ENCODE measurements around the gene OR2B6. TPM values are rescaled to one million over a fixed set of nuclear protein-coding genes. Genes with fewer than 3 reads are reported as not detected.

OR2B6 gene
- polyA plus RNA-seq, 2 donors: not detected

DNA sequence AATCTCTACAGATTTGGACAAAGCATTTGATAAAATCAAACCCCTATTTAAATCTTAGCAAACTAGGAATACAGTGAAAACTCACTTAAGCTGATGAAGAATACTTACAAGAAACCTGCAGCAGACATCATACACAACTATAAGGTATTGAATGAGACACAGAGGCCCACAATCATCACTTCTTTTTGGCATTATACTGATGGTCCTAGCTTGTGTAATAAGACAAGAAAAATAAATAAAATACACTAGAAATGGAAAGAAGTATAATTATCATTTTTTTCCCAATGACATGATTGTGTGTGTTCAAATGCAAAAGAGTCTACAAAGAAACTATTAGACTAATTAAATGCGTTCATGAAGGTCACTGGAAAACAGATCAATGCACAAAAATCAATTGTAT, 8.8 kb upstream of the OR2B6 start:
- 84% methylated on average over 1 of the region's 1 CpG for WGBS, 2 donors
- H3K4me1 ChIP-seq (ENCODE audit: control insufficient read depth in 2 of 2, insufficient read depth in 2 of 2, low read length in 1 of 2): no peaks in the 10 kb centered on the region
- no peaks in the 10 kb centered on the region for H3K9me3 ChIP-seq (ENCODE audit: control insufficient read depth in 2 of 2, insufficient read depth in 1 of 2, low read depth in 1 of 2, low read length in 1 of 2)
- no peaks in the 10 kb centered on the region for H3K27me3 ChIP-seq (ENCODE audit: control insufficient read depth in 1 of 2, insufficient read depth in 2 of 2, low read length in 2 of 2)
- no peaks in the 10 kb centered on the region for H3K36me3 ChIP-seq (ENCODE audit: control insufficient read depth in 2 of 2, insufficient read depth in 2 of 2, low read length in 1 of 2)
- H3K4me3 ChIP-seq (ENCODE audit: low read depth in 1 of 2, low read length in 2 of 2): no peak overlapping the region
- H3K27ac ChIP-seq (ENCODE audit: low read depth in 2 of 2, low read length in 1 of 2): no peak overlapping the region

DNA sequence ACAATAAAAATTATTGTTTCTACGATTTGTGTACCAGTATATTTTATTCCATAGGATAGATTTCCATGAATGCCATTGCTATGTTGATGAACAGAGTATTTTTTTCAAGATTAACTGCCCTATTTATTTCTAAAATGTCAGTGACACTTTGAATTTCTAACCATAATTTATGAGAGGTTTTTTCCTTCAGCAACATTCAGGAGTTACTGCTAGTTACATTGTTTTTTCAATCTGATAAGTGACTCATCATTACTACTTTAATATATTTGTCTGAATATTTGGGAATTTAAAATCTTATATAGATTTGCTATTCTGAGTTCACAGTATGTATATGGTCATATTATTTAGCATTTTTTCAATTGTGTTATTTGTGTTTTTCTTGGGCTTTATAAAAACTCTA, 6.0 kb upstream of the OR2B6 start:
- Histone ChIP-seq H3K4me1 (ENCODE audit: control insufficient read depth in 2 of 2, insufficient read depth in 2 of 2, low read length in 1 of 2) (no peaks in the 10 kb centered on the region), H3K27me3 (ENCODE audit: control insufficient read depth in 1 of 2, insufficient read depth in 2 of 2, low read length in 2 of 2) (no peaks in the 10 kb centered on the region), H3K27ac (ENCODE audit: low read depth in 2 of 2, low read length in 1 of 2) (no peak overlapping the region), H3K36me3 (ENCODE audit: control insufficient read depth in 2 of 2, insufficient read depth in 2 of 2, low read length in 1 of 2) (no peaks in the 10 kb centered on the region), H3K4me3 (ENCODE audit: low read depth in 1 of 2, low read length in 2 of 2) (no peak overlapping the region), H3K9me3 (ENCODE audit: control insufficient read depth in 2 of 2, insufficient read depth in 1 of 2, low read depth in 1 of 2, low read length in 1 of 2) (no peaks in the 10 kb centered on the region)
- 38 to 54% methylated on average over 1 of the region's 1 CpG for WGBS, 2 donors

DNA sequence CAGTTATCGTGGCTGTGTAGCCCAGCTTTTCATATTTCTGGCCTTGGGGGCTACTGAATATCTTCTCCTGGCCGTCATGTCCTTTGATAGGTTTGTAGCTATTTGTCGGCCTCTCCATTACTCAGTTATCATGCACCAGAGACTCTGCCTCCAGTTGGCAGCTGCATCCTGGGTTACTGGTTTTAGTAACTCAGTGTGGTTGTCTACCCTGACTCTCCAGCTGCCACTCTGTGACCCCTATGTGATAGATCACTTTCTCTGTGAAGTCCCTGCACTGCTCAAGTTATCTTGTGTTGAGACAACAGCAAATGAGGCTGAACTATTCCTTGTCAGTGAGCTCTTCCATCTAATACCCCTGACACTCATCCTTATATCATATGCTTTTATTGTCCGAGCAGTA, 475 bp downstream of the OR2B6 start:
- Histone ChIP-seq H3K4me1 (ENCODE audit: control insufficient read depth in 2 of 2, insufficient read depth in 2 of 2, low read length in 1 of 2) (no peaks in the 10 kb centered on the region), H3K9me3 (ENCODE audit: control insufficient read depth in 2 of 2, insufficient read depth in 1 of 2, low read depth in 1 of 2, low read length in 1 of 2) (no peaks in the 10 kb centered on the region), H3K27me3 (ENCODE audit: control insufficient read depth in 1 of 2, insufficient read depth in 2 of 2, low read length in 2 of 2) (no peaks in the 10 kb centered on the region), H3K4me3 (ENCODE audit: low read depth in 1 of 2, low read length in 2 of 2) (no peak overlapping the region), H3K27ac (ENCODE audit: low read depth in 2 of 2, low read length in 1 of 2) (no peak overlapping the region), H3K36me3 (ENCODE audit: control insufficient read depth in 2 of 2, insufficient read depth in 2 of 2, low read length in 1 of 2) (no peaks in the 10 kb centered on the region)
- WGBS, 2 donors: 70 to 74% methylated on average over 4 of the region's 4 CpGs

DNA sequence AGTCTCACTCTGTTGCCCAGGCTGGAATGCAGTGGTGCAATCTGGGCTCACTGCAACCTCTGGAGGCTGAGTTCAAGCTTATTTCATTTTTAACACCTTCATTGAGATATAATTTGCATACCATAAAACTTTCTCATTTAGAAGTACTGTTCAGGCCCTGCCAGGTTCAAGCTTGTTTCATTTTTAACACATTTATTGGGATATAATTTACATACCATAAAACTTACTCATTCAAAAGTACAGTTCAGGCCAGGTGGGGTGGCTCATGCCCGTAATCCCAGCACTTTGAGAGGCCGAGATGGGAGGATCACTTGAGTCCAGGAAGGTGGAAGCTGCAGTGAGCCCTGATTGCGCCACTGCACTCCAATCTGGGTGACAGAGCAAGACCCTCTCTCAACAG, 5.5 kb downstream of the OR2B6 start:
- H3K4me3 ChIP-seq (ENCODE audit: low read depth in 1 of 2, low read length in 2 of 2): no peak overlapping the region
- peaks cover 0 to 5% of the 10 kb centered on the region in 2 donors for H3K9me3 ChIP-seq (ENCODE audit: control insufficient read depth in 2 of 2, insufficient read depth in 1 of 2, low read depth in 1 of 2, low read length in 1 of 2)
- H3K27ac ChIP-seq (ENCODE audit: low read depth in 2 of 2, low read length in 1 of 2): no peak overlapping the region
- no peaks in the 10 kb centered on the region for H3K27me3 ChIP-seq (ENCODE audit: control insufficient read depth in 1 of 2, insufficient read depth in 2 of 2, low read length in 2 of 2)
- no peaks in the 10 kb centered on the region for H3K4me1 ChIP-seq (ENCODE audit: control insufficient read depth in 2 of 2, insufficient read depth in 2 of 2, low read length in 1 of 2)
- WGBS, 2 donors: 61 to 68% methylated on average over 3 of the region's 3 CpGs
- H3K36me3 ChIP-seq (ENCODE audit: control insufficient read depth in 2 of 2, insufficient read depth in 2 of 2, low read length in 1 of 2): no peaks in the 10 kb centered on the region

DNA sequence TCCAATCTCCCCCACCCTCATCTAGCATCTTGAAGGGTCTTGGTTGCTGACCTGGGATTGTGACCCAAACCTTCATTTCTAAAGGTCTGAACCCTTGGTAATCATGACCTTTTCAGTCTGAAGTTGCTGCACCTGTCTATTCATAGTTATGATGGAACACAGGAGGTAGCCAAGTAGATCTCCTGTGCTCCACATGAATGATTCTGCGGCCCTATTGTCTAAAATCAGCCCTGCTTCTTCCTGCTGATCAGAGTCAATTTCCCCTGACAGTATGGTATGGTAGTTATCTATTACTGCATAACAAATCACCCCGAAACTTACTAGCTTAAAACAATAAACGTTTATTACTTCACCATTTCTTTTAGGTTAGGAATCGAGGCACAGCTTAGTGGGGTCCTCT, 9.0 kb downstream of the OR2B6 start:
- no peaks in the 10 kb centered on the region for H3K27me3 ChIP-seq (ENCODE audit: control insufficient read depth in 1 of 2, insufficient read depth in 2 of 2, low read length in 2 of 2)
- H3K4me3 ChIP-seq (ENCODE audit: low read depth in 1 of 2, low read length in 2 of 2): no peak overlapping the region
- no peaks in the 10 kb centered on the region for H3K36me3 ChIP-seq (ENCODE audit: control insufficient read depth in 2 of 2, insufficient read depth in 2 of 2, low read length in 1 of 2)
- no peaks in the 10 kb centered on the region for H3K4me1 ChIP-seq (ENCODE audit: control insufficient read depth in 2 of 2, insufficient read depth in 2 of 2, low read length in 1 of 2)
- no peak overlapping the region for H3K27ac ChIP-seq (ENCODE audit: low read depth in 2 of 2, low read length in 1 of 2)
- peaks cover 0 to 5% of the 10 kb centered on the region in 2 donors for H3K9me3 ChIP-seq (ENCODE audit: control insufficient read depth in 2 of 2, insufficient read depth in 1 of 2, low read depth in 1 of 2, low read length in 1 of 2)
- 85 to 86% methylated on average over 4 of the region's 4 CpGs for WGBS, 2 donors

DNA sequence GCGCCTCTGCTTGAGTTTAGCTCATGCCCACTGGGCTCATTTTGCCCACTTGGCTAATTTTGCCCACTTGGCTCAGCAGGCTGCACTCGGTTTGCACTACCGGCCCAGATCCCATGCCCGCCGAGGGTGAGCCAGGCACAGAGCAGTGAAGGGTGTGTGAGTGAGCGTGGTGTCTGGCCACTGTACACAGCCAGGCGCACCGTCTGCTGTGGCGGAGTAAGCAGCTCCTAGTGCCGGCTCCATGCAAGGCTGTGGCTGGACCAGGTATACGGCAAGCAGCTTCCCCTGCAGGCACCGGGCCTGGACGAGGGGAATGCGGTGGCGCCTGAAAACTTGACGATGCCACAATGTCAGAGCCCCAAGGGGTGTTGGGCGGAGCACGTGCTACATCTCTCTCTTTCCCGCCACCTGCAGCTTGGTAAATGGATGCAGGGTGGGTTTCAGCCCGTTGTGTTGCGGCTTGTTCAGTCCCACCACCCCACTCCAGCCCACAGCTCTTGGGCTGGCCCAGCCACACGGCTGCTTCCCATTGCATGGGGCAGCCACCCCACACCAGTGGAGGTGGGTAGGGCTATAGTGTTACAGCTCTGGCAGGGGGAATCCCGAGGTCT, 9.9 kb downstream of the OR2B6 start:
- no peaks in the 10 kb centered on the region for H3K4me1 ChIP-seq (ENCODE audit: control insufficient read depth in 2 of 2, insufficient read depth in 2 of 2, low read length in 1 of 2)
- no peak overlapping the region for H3K27ac ChIP-seq (ENCODE audit: low read depth in 2 of 2, low read length in 1 of 2)
- H3K4me3 ChIP-seq (ENCODE audit: low read depth in 1 of 2, low read length in 2 of 2): no peak overlapping the region
- H3K36me3 ChIP-seq (ENCODE audit: control insufficient read depth in 2 of 2, insufficient read depth in 2 of 2, low read length in 1 of 2): no peaks in the 10 kb centered on the region
- WGBS, 2 donors: 92 to 93% methylated on average over 23 of the region's 23 CpGs
- H3K9me3 ChIP-seq (ENCODE audit: control insufficient read depth in 2 of 2, insufficient read depth in 1 of 2, low read depth in 1 of 2, low read length in 1 of 2): peaks cover 0 to 5% of the 10 kb centered on the region in 2 donors
- no peaks in the 10 kb centered on the region for H3K27me3 ChIP-seq (ENCODE audit: control insufficient read depth in 1 of 2, insufficient read depth in 2 of 2, low read length in 2 of 2)

DNA sequence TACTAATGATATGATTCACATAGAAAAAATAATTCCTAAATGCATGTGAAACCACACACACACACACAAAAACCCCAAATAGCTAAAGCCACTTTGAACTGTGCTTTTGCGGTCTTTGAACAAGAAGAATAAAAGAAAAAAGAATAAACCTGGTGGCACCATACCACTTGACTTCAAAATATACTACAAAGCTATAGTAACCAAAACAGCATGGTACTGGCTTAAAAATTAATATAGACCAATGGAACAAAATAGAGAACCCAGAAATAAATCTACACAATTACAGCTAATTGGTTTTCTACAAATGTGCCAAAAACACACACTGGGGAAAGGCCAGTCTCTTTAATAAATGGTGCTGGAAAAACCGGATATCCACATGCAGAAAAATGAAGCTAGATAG, 13.4 kb downstream of the OR2B6 start:
- Histone ChIP-seq H3K27me3 (ENCODE audit: control insufficient read depth in 1 of 2, insufficient read depth in 2 of 2, low read length in 2 of 2) (no peaks in the 10 kb centered on the region), H3K4me1 (ENCODE audit: control insufficient read depth in 2 of 2, insufficient read depth in 2 of 2, low read length in 1 of 2) (no peaks in the 10 kb centered on the region), H3K9me3 (ENCODE audit: control insufficient read depth in 2 of 2, insufficient read depth in 1 of 2, low read depth in 1 of 2, low read length in 1 of 2) (peaks cover 0 to 5% of the 10 kb centered on the region in 2 donors), H3K27ac (ENCODE audit: low read depth in 2 of 2, low read length in 1 of 2) (no peak overlapping the region), H3K4me3 (ENCODE audit: low read depth in 1 of 2, low read length in 2 of 2) (no peak overlapping the region), H3K36me3 (ENCODE audit: control insufficient read depth in 2 of 2, insufficient read depth in 2 of 2, low read length in 1 of 2) (no peaks in the 10 kb centered on the region)
- WGBS, 2 donors: 88 to 89% methylated on average over 2 of the region's 2 CpGs

DNA sequence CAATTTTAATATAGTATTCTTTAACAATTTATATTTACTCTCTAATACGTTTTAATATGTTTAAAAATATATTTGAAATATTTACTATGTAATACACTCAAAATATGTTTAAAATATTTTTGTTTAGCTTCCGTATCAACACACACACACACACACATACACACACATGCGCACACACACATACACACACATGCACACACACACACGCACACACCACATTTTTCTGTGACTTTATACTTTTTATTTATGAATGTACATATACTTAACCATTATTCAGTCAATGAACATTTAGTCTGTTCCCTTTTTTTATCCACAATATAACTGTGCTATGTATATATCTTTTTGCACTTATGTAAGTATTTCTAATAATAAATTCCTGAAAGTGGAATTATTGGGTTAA, 15.7 kb downstream of the OR2B6 start:
- no peak overlapping the region for H3K27ac ChIP-seq (ENCODE audit: low read depth in 2 of 2, low read length in 1 of 2)
- peaks cover 0 to 5% of the 10 kb centered on the region in 2 donors for H3K9me3 ChIP-seq (ENCODE audit: control insufficient read depth in 2 of 2, insufficient read depth in 1 of 2, low read depth in 1 of 2, low read length in 1 of 2)
- WGBS, 2 donors: 81 to 84% methylated on average over 4 of the region's 4 CpGs
- H3K27me3 ChIP-seq (ENCODE audit: control insufficient read depth in 1 of 2, insufficient read depth in 2 of 2, low read length in 2 of 2): no peaks in the 10 kb centered on the region
- no peak overlapping the region for H3K4me3 ChIP-seq (ENCODE audit: low read depth in 1 of 2, low read length in 2 of 2)
- no peaks in the 10 kb centered on the region for H3K4me1 ChIP-seq (ENCODE audit: control insufficient read depth in 2 of 2, insufficient read depth in 2 of 2, low read length in 1 of 2)
- no peaks in the 10 kb centered on the region for H3K36me3 ChIP-seq (ENCODE audit: control insufficient read depth in 2 of 2, insufficient read depth in 2 of 2, low read length in 1 of 2)

DNA sequence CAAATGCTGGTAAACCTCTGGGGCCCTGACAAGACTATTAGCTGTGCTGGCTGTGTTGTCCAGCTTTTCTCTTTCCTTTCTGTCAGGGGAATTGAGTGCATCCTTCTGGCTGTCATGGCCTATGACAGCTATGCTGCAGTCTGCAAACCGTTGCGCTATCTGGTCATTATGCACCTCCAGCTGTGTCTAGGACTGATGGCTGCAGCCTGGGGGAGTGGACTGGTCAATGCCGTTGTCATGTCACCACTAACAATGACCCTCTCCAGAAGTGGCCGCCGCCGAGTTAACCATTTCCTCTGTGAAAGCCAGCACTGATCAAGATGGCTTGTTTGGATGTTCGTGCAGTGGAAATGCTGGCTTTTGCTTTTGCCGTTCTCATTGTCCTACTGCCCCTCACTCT, 20.3 kb downstream of the OR2B6 start:
- H3K4me3 ChIP-seq (ENCODE audit: low read depth in 1 of 2, low read length in 2 of 2): no peak overlapping the region
- H3K4me1 ChIP-seq (ENCODE audit: control insufficient read depth in 2 of 2, insufficient read depth in 2 of 2, low read length in 1 of 2): no peaks in the 10 kb centered on the region
- no peaks in the 10 kb centered on the region for H3K27me3 ChIP-seq (ENCODE audit: control insufficient read depth in 1 of 2, insufficient read depth in 2 of 2, low read length in 2 of 2)
- H3K36me3 ChIP-seq (ENCODE audit: control insufficient read depth in 2 of 2, insufficient read depth in 2 of 2, low read length in 1 of 2): no peaks in the 10 kb centered on the region
- no peak overlapping the region for H3K27ac ChIP-seq (ENCODE audit: low read depth in 2 of 2, low read length in 1 of 2)
- H3K9me3 ChIP-seq (ENCODE audit: control insufficient read depth in 2 of 2, insufficient read depth in 1 of 2, low read depth in 1 of 2, low read length in 1 of 2): peaks cover 0 to 5% of the 10 kb centered on the region in 2 donors
- WGBS, 2 donors: 62 to 67% methylated on average over 8 of the region's 8 CpGs

DNA sequence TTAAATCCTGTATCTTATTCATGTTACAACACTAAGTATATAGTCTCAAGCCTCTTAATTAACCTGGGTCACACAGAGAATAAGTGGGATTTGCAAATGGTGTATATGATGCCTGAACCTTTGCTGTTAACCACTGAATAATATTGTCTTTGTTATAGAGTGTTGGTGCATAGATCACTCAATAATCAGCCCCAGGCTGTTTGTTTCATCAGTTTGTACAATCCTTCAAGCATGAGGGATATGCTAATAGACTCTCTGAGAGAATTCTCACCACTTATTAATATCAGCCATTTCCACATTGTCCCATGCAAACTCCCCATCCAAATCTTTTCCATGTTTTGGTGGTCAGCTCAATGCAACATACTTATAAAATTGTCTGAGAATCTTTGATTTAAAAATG, 21.7 kb downstream of the OR2B6 start:
- Histone ChIP-seq H3K4me3 (ENCODE audit: low read depth in 1 of 2, low read length in 2 of 2) (no peak overlapping the region), H3K27ac (ENCODE audit: low read depth in 2 of 2, low read length in 1 of 2) (no peak overlapping the region), H3K27me3 (ENCODE audit: control insufficient read depth in 1 of 2, insufficient read depth in 2 of 2, low read length in 2 of 2) (no peaks in the 10 kb centered on the region), H3K36me3 (ENCODE audit: control insufficient read depth in 2 of 2, insufficient read depth in 2 of 2, low read length in 1 of 2) (no peaks in the 10 kb centered on the region), H3K9me3 (ENCODE audit: control insufficient read depth in 2 of 2, insufficient read depth in 1 of 2, low read depth in 1 of 2, low read length in 1 of 2) (peaks cover 0 to 5% of the 10 kb centered on the region in 2 donors), H3K4me1 (ENCODE audit: control insufficient read depth in 2 of 2, insufficient read depth in 2 of 2, low read length in 1 of 2) (no peaks in the 10 kb centered on the region)
